Transverse colon (tissue), 4 donors: Measurements from ENCODE around the gene RAP1GAP2. TPM values are rescaled to one million over a fixed set of nuclear protein-coding genes. Genes with fewer than 3 reads are reported as not detected.

Experiments
- DNase-seq: peaks from one replicate; pipeline ENCODE4 v3.0.0-alpha.2; 2019
- H3K27ac ChIP-seq, 4 donors: fragments of 200-600 bp; sonication (generic); 2 replicates each; pipeline ENCODE4 v1.5.1; 2016 to 2018; ENCODE audit warnings: inconsistent platforms in 4 of 4
- H3K27me3 ChIP-seq: fragments of 200-600 bp; sonication (generic); 2 replicates; pipeline ENCODE4 v1.5.1; 2017; ENCODE audit warnings: inconsistent platforms
- H3K36me3 ChIP-seq, 4 donors: fragments of 200-600 bp; sonication (generic); 2 replicates each; pipeline ENCODE4 v1.5.1; 2017 to 2019; ENCODE audit warnings: inconsistent platforms in 4 of 4
- H3K4me1 ChIP-seq, 4 donors: fragments of 200-600 bp; sonication (generic); 2 replicates each; pipeline ENCODE4 v1.5.1; 2017 to 2020; ENCODE audit warnings: inconsistent platforms in 4 of 4
- H3K4me3 ChIP-seq, 4 donors: fragments of 200-600 bp; sonication (generic); 1 replicate in 1 of 4; 2 replicates in 3 of 4; pipeline versions ENCODE4 v1.5.1 to v1.6.1; 2017 to 2019; ENCODE audit warnings: inconsistent platforms in 4 of 4
- H3K9me3 ChIP-seq, 2 donors: fragments of 200-600 bp; sonication (generic); 2 replicates each; pipeline ENCODE4 v1.5.1; 2017 to 2019; ENCODE audit warnings: inconsistent platforms in 2 of 2
- CTCF ChIP-seq, 5 experiments: fragments of 200-600 bp in 3 of 5; fragments of 450-650 bp in 2 of 5; sonication (generic) in 3 of 5; IDR thresholded peaks; 1 replicate in 2 of 5; 2 replicates in 3 of 5; pipeline ENCODE4 v1.5.1; 2016 to 2017; ENCODE audit warnings: antibody characterized with exemption in 5 of 5, inconsistent platforms in 3 of 5, mild to moderate bottlenecking in 2 of 5, moderate library complexity in 1 of 5
- EP300 ChIP-seq: sonication (generic); formaldehyde crosslinking; IDR thresholded peaks from one replicate; pipeline ENCODE4 v1.6.1; 2017; ENCODE audit warnings: antibody characterized with exemption, low read depth
- POLR2A ChIP-seq: fragments of 450-650 bp; IDR thresholded peaks from one replicate; pipeline ENCODE4 v1.6.1; 2016; ENCODE audit warnings: antibody characterized with exemption, mild to moderate bottlenecking, moderate library complexity
- POLR2AphosphoS5 ChIP-seq, 3 donors: sonication (generic); formaldehyde crosslinking; IDR thresholded peaks; one replicate each; pipeline ENCODE4 v1.6.1; 2016; ENCODE audit warnings: antibody characterized with exemption in 3 of 3
- WGBS, 2 donors: methylation state at CpG; one replicate each; pipeline ENCODE4 v1.1.5; 2018; ENCODE audit warnings: low coverage in 1 of 2; 5-methylcytosine and 5-hydroxymethylcytosine counted together
- in situ Hi-C, 4 donors: fragments of 200-750 bp; cut with MboI; loops; one replicate each; pipeline versions ENCODE4 v1.15.0 to v1.15.1; 2017; ENCODE audit warnings: low sequenced_read_pairs in 3 of 4, low pct_ligation_motif_present in 1 of 4, low pct_unique_long_range_greater_than_20kb in 1 of 4
- intact Hi-C: fragments of 100-400 bp; cut with DNase I; formaldehyde crosslinking; loops from one replicate; pipeline ENCODE4 v1.15.1; 2023; ENCODE audit warnings: low total_unique reads
- total RNA-seq, 4 donors: library from RNA; depleted of rRNA; stranded (reverse); fragments of >200 nt; gene quantifications; one replicate each; pipeline ENCODE4 v1.1.0, GENCODE V29; 2016

The RAP1GAP2 gene
- total RNA-seq, 4 donors from 2014 or later, result 23.0 to 39.6 (median 33.9) TPM

DNA sequence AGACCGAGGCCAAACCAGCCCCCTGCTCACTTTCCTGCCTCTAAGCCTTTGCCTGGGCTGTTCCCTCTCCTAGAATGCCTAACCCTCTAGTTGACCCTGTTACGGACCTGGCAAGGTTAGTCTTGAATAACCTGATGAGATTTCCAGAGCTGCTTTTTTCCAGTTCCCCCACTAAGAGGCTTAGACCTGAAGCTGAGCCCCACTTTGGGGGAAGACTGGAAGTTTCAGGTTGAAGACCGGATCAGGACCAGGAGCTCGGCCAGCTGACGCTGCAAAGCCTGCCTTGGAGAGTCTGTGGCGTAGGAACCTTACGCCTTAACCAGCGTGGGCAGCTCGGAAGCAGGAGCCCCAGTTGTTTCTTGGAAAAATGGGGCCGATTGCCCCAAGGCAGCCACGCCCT lies 137.4 kb downstream of the RAP1GAP2 start:
- Histone ChIP-seq H3K27me3 (no peaks in the 10 kb centered on the region), H3K4me3 (no peak overlapping the region), H3K36me3 (no peaks in the 10 kb centered on the region), H3K4me1 (peaks cover 5 to 19% (median 14%) of the 10 kb centered on the region in 4 donors), H3K27ac (no peak overlapping the region), H3K9me3 (no peaks in the 10 kb centered on the region)
- in situ Hi-C loops (no loop called here), intact Hi-C loops (no loop called here)
- no peak for DNase-seq
- 93 to 94% methylated on average over 3 to 11 of the region's 11 CpGs for WGBS, 2 donors
- TF ChIP-seq EP300 (no peak), POLR2A (no peak), CTCF (IDR thresholded peaks at IDR 0.05) (no peak), POLR2AphosphoS5 (IDR thresholded peaks at IDR 0.05) (no peak)

DNA sequence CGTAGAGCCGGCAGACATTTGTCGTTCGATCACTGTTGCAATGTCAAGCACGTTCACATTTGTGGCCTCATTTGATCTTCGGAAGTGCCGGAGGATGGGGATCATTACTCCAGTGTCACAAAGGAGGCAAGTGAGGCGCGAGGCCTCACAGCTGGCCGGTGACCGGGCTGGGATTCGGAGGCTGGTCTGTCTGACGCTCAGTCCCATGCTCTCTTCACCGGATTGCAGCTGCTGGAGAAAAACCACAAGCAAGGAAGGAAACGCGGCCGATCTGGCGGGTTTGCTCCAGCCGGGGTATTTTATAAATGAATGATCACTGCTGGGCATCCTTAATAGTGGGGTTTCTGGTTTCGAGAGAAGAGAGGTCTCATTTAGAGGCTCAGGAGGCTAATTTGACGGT lies 139.4 kb downstream of the RAP1GAP2 start:
- no peak for DNase-seq
- Histone ChIP-seq H3K4me3 (no peak overlapping the region), H3K4me1 (peaks cover 5 to 25% (median 17%) of the 10 kb centered on the region in 4 donors), H3K27me3 (no peaks in the 10 kb centered on the region), H3K36me3 (no peaks in the 10 kb centered on the region), H3K27ac (no peak overlapping the region), H3K9me3 (no peaks in the 10 kb centered on the region)
- WGBS, 2 donors, result 72 to 87% methylated on average over 18 to 21 of the region's 21 CpGs
- intact Hi-C loops (no loop called here), in situ Hi-C loops (no loop called here)
- TF ChIP-seq CTCF (IDR thresholded peaks at IDR 0.05) (no peak), POLR2AphosphoS5 (IDR thresholded peaks at IDR 0.05) (no peak), POLR2A (no peak), EP300 (no peak)

DNA sequence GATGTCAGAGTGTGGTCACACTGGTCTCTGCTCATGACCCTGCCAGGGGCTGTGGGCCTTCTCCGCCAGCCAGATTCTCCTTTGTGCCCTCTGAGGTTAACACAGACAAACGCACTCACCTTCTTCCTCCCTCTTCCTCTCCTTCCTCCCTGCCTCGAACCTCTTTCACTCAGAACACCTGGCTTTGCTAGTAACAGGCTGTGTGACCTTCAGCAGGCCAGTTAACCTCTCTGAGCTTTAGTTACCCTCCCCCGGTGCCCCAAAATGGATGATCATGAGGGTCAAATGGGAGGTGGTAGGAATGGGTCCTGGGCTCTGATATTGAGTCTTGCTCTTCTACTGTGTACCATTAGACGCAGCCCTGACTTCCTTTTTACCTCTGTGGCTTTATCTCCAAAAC lies 140.1 kb downstream of the RAP1GAP2 start:
- H3K27me3 ChIP-seq, result no peaks in the 10 kb centered on the region
- in situ Hi-C loops (no loop called here), intact Hi-C loops (no loop called here)
- H3K27ac ChIP-seq, result no peak overlapping the region
- DNase-seq, result no peak
- no peak overlapping the region for H3K4me3 ChIP-seq
- TF ChIP-seq POLR2A (no peak), POLR2AphosphoS5 (IDR thresholded peaks at IDR 0.05) (no peak)
- WGBS, 2 donors, result 67 to 85% methylated on average over 5 of the region's 5 CpGs
- no peaks in the 10 kb centered on the region for H3K36me3 ChIP-seq
- H3K9me3 ChIP-seq, result no peaks in the 10 kb centered on the region
- H3K4me1 ChIP-seq, result peaks cover 4 to 21% (median 14%) of the 10 kb centered on the region in 4 donors

DNA sequence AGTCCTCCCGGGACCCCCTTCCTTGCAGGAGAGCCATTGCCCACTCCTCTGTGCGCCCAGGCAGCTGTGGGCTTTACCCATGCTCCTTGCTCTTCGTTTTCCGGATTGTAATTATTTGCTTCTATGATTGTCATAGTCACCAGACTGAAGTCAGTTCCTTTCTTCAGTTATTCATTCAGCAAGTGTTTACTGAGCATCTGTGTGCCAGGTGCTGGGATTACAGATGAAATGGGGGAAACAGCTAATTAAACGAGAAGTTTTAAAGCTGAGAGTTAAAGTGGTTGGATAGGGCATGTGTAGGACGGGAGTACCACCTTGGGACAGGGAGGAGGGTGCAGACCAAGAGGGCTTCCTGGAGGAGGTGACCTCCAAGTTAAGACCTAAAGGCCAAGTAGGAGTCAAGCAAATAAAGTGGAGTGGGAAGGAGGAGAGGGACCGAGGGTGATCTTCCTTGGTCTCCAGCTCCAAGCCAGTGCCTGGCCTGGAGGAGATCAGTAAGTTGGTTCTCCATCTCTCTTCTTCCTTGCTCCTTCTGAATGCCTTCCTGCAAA lies 140.6 kb downstream of the RAP1GAP2 start:
- H3K27me3 ChIP-seq, result no peaks in the 10 kb centered on the region
- no peaks in the 10 kb centered on the region for H3K36me3 ChIP-seq
- no peak overlapping the region for H3K27ac ChIP-seq
- H3K4me3 ChIP-seq, result no peak overlapping the region
- intact Hi-C loops, result no loop called here
- no peak for TF ChIP-seq CTCF (IDR thresholded peaks at IDR 0.05)
- no peak for DNase-seq
- H3K4me1 ChIP-seq, result peaks cover 0 to 16% (median 9%) of the 10 kb centered on the region in 4 donors
- 79 to 83% methylated on average over 5 to 7 of the region's 7 CpGs for WGBS, 2 donors
- in situ Hi-C loops, result no loop called here
- H3K9me3 ChIP-seq, result no peaks in the 10 kb centered on the region

GRCh38 chr17:2937331-2938003 lies 141.2 kb downstream of the RAP1GAP2 start:
- H3K9me3 ChIP-seq, result no peaks in the 10 kb centered on the region
- TF ChIP-seq EP300 (no peak), POLR2A (no peak), POLR2AphosphoS5 (IDR thresholded peaks at IDR 0.05) (no peak), CTCF (IDR thresholded peaks at IDR 0.05) (no peak)
- H3K27ac ChIP-seq, result no peak overlapping the region
- no peaks in the 10 kb centered on the region for H3K36me3 ChIP-seq
- no peak overlapping the region for H3K4me3 ChIP-seq
- intact Hi-C loops (no loop called here), in situ Hi-C loops (no loop called here)
- no peaks in the 10 kb centered on the region for H3K27me3 ChIP-seq
- H3K4me1 ChIP-seq, result peaks cover 0 to 12% (median 9%) of the 10 kb centered on the region in 4 donors
- DNase-seq, result no peak
- 78% methylated on average over 10 of the region's 10 CpGs; no CpG with 5 or more reads in 1 of the 2 donors for WGBS, 2 donors
